Cardiac muscle cell (in vitro differentiated cells and primary cell): ENCODE measurements around the gene GDF2. TPM values are rescaled to one million over a fixed set of nuclear protein-coding genes. Genes with fewer than 3 reads are reported as not detected.

Experiments used
- DNase-seq, 2 donors: peaks; one replicate each; pipeline versions ENCODE4 v3.0.0 to v3.0.0-alpha.2; 2010 to 2017; ENCODE audit warnings: low read depth in 1 of 2, low spot score in 1 of 2
- H3K27ac ChIP-seq: fragments of 200-600 bp; sonication (generic); 2 replicates; pipeline ENCODE4 v1.5.1; 2016
- H3K27me3 ChIP-seq: fragments of 200-600 bp; sonication (generic); 2 replicates; pipeline ENCODE4 v1.6.0; 2016; ENCODE audit warnings: control low read depth
- H3K36me3 ChIP-seq: fragments of 200-600 bp; sonication (generic); 2 replicates; pipeline ENCODE4 v1.5.1; 2016; ENCODE audit warnings: control low read depth
- H3K4me1 ChIP-seq: fragments of 200-600 bp; sonication (generic); 2 replicates; pipeline ENCODE4 v1.8.1; 2017; ENCODE audit warnings: low read depth, mild to moderate bottlenecking, mixed run types
- H3K4me3 ChIP-seq: fragments of 200-600 bp; sonication (generic); 2 replicates; pipeline ENCODE4 v1.5.1; 2016; ENCODE audit warnings: mild to moderate bottlenecking
- H3K9me3 ChIP-seq: fragments of 200-600 bp; sonication (generic); 2 replicates; pipeline ENCODE4 v1.5.1; 2017; ENCODE audit warnings: low read depth, mild to moderate bottlenecking, control low read depth
- CTCF ChIP-seq: IDR thresholded peaks from 2 replicates; pipeline ENCODE4 v1.5.1; 2012; ENCODE audit warnings: low read depth, mild to moderate bottlenecking, low read length
- polyA plus RNA-seq: library from polyadenylated mRNA; unstranded; fragments of >200 nt; fragmentation: Nextera tagmentation; extraction: Ambion mirVana; gene quantifications from 2 replicates; pipeline ENCODE4 v1.2.1, GENCODE V29; 2016
- total RNA-seq: library from RNA; depleted of rRNA; stranded (reverse); fragments of >200 nt; gene quantifications from 2 replicates; pipeline ENCODE4 v1.2.3, GENCODE V29; 2016

The GDF2 gene
- total and polyA plus RNA-seq, 2 experiments from 2014 or later = 3.5 to 4.4 TPM

GRCh38 chr10:47366731-47367460, 44.6 kb downstream of the GDF2 start:
- peaks cover 4% of the 10 kb centered on the region for H3K4me1 ChIP-seq
- H3K27ac ChIP-seq = no peak overlapping the region
- H3K27me3 ChIP-seq = no peaks in the 10 kb centered on the region
- no peaks in the 10 kb centered on the region for H3K36me3 ChIP-seq
- no peak for DNase-seq
- H3K4me3 ChIP-seq = no peak overlapping the region
- no peaks in the 10 kb centered on the region for H3K9me3 ChIP-seq
- no peak for TF ChIP-seq CTCF

- no peaks in the 10 kb centered on the region for H3K36me3 ChIP-seq
- H3K9me3 ChIP-seq = no peaks in the 10 kb centered on the region
- DNase-seq = peak in 1 of 2 donors; percentile 17
- peaks cover 4% of the 10 kb centered on the region for H3K4me1 ChIP-seq
- H3K27ac ChIP-seq = no peak overlapping the region
- H3K4me3 ChIP-seq = no peak overlapping the region
- no peaks in the 10 kb centered on the region for H3K27me3 ChIP-seq
- no peak for TF ChIP-seq CTCF
Observed at GRCh38 chr10:47367646-47368045, 45.4 kb downstream of the GDF2 start.

- Histone ChIP-seq H3K27ac (no peak overlapping the region), H3K4me3 (no peak overlapping the region), H3K36me3 (no peaks in the 10 kb centered on the region), H3K27me3 (no peaks in the 10 kb centered on the region), H3K9me3 (no peaks in the 10 kb centered on the region), H3K4me1 (peaks cover 4% of the 10 kb centered on the region)
- DNase-seq = no peak
- no peak for TF ChIP-seq CTCF
Observed at GRCh38 chr10:47368431-47369180, 46.4 kb downstream of the GDF2 start.

GRCh38 chr10:47369251-47369894, 47.1 kb downstream of the GDF2 start:
- TF ChIP-seq CTCF = no peak
- Histone ChIP-seq H3K36me3 (no peaks in the 10 kb centered on the region), H3K27ac (no peak overlapping the region), H3K27me3 (no peaks in the 10 kb centered on the region), H3K9me3 (no peaks in the 10 kb centered on the region), H3K4me3 (no peak overlapping the region), H3K4me1 (peaks cover 2% of the 10 kb centered on the region)
- DNase-seq = no peak

- Histone ChIP-seq H3K36me3 (no peaks in the 10 kb centered on the region), H3K27me3 (no peaks in the 10 kb centered on the region), H3K4me1 (no peaks in the 10 kb centered on the region), H3K27ac (no peak overlapping the region), H3K4me3 (no peak overlapping the region), H3K9me3 (no peaks in the 10 kb centered on the region)
- no peak for DNase-seq
- no peak for TF ChIP-seq CTCF
Observed at GRCh38 chr10:47370015-47370767, 47.9 kb downstream of the GDF2 start.
